Spleen (tissue), 7 donors: ENCODE results near the gene FDPS.

Experiments used
- POLR2A ChIP-seq, 3 donors: fragments of 450-650 bp; IDR thresholded peaks; one replicate each; pipeline ENCODE4 v1.5.1; 2017; ENCODE audit warnings: antibody characterized with exemption in 3 of 3, mild to moderate bottlenecking in 1 of 3
- POLR2AphosphoS5 ChIP-seq, 3 donors: sonication (generic); formaldehyde crosslinking; IDR thresholded peaks; one replicate each; pipeline ENCODE4 v1.5.1; 2017; ENCODE audit warnings: antibody characterized with exemption in 3 of 3
- TF ChIP-seq, protein P1 (sequence below), 11 experiments: fragments of 200-600 bp in 7 of 11; fragments of 450-650 bp in 4 of 11; sonication (generic) in 4 of 11; IDR thresholded peaks in 8 of 11; conservative IDR thresholded peaks in 3 of 11; 1 replicate in 7 of 11; 2 replicates in 4 of 11; pipeline versions ENCODE4 v1.4.0 to v1.8.0; 2016 to 2021; ENCODE audit warnings: antibody characterized with exemption in 11 of 11, inconsistent platforms in 4 of 11, mild to moderate bottlenecking in 1 of 11
- donor health status: DM: no; HTN: no; CAD: no; lungs with moderate emphysema.
- donor health status: DM: no; HTN: no; CAD: no.
- donor health status: DM: no; HTN: no; CAD: no.

DNA sequence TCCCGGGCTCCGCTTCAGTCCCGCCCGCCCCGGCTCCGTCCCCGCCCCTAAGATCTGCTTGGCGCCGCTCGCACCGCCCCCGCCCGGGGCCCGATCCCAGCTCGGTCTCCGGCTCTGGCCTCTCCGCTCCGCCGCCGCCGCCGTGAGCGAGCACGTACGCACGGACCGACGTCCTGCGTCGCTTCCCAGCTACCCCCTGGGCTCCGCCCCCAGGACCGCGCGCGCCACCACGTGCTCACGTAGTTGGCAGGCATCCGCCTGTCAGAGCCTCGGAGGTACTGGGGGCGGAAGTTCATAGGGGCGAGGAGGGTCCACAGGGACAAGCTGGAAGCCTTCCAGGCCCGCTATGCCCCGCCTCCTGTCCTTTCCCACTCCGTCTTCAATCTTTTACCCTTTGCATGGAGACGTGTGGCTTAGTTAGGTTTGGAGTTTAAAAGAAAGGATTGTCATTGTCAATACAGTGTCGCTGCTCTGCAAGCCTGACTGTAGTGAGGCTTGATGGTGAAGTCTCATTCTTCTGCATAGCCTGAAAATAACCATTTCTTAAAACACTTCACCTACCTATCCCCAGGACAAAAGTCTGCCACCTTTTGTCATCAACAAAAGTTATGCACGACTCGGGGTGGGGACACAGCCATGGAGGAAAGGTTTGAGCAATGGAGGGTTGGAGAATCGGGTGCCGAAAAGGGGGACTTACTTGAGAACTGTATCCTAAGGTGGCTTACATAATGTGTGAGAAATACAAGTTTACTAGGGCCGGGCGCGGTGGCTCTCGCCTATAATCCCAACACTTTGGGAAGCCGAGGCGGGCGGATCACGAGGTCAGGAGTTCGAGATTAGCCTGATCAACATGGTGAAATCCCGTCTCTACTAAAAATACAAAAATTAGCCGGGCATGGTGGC lies 35.1 kb upstream of the FDPS start, which contains the start of gene CLK2:
- TF ChIP-seq POLR2AphosphoS5 (IDR thresholded peaks at IDR 0.05) (peak; percentile 98), POLR2A (IDR thresholded peaks at IDR 0.05) (peak in 2 of 3 donors; percentile 38 to 73)
- TF ChIP-seq, protein P1, sequence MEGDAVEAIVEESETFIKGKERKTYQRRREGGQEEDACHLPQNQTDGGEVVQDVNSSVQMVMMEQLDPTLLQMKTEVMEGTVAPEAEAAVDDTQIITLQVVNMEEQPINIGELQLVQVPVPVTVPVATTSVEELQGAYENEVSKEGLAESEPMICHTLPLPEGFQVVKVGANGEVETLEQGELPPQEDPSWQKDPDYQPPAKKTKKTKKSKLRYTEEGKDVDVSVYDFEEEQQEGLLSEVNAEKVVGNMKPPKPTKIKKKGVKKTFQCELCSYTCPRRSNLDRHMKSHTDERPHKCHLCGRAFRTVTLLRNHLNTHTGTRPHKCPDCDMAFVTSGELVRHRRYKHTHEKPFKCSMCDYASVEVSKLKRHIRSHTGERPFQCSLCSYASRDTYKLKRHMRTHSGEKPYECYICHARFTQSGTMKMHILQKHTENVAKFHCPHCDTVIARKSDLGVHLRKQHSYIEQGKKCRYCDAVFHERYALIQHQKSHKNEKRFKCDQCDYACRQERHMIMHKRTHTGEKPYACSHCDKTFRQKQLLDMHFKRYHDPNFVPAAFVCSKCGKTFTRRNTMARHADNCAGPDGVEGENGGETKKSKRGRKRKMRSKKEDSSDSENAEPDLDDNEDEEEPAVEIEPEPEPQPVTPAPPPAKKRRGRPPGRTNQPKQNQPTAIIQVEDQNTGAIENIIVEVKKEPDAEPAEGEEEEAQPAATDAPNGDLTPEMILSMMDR (IDR thresholded peaks at IDR 0.05 in 8 of 11, conservative IDR thresholded peaks at IDR 0.05 in 3 of 11): peak in 2 of 11 experiments; percentile 10 to 38
